CD14-positive monocyte (primary cell): Measurements from ENCODE around the gene PIWIL1. TPM values are rescaled to one million over a fixed set of nuclear protein-coding genes. Genes with fewer than 3 reads are reported as not detected.

Source experiments
- DNase-seq, 3 donors: peaks; one replicate each; pipeline ENCODE4 v3.0.0-alpha.2; 2011 to 2022
- H2AFZ ChIP-seq: 2 replicates; pipeline ENCODE4 v1.6.0; 2012; ENCODE audit warnings: mild to moderate bottlenecking, low read depth, low read length, inconsistent platforms; ENCODE audit not compliant: insufficient read depth, poor library complexity, severe bottlenecking
- H3K27ac ChIP-seq, 2 donors: 1 replicate in 1 of 2; 2 replicates in 1 of 2; pipeline ENCODE4 v1.5.1; 2012 to 2013; ENCODE audit warnings: low read length in 2 of 2, control low read depth in 1 of 2, inconsistent platforms in 1 of 2, low read depth in 1 of 2, mild to moderate bottlenecking in 1 of 2
- H3K27me3 ChIP-seq, 2 donors: one replicate each; pipeline versions ENCODE4 v1.6.0 to v1.6.1; 2011 to 2013; ENCODE audit warnings: low read length in 2 of 2; ENCODE audit not compliant: control insufficient read depth in 2 of 2, insufficient read depth in 2 of 2
- H3K36me3 ChIP-seq, 2 donors: replicated peaks in 1 of 2; 1 replicate in 1 of 2; 2 replicates in 1 of 2; pipeline versions ENCODE4 v1.5.1 to v1.6.1; 2012 to 2013; ENCODE audit warnings: low read length in 2 of 2, control low read depth in 1 of 2, inconsistent platforms in 1 of 2, mild to moderate bottlenecking in 1 of 2; ENCODE audit not compliant: insufficient read depth in 2 of 2, control insufficient read depth in 1 of 2
- H3K4me1 ChIP-seq, 2 donors: 1 replicate in 1 of 2; 2 replicates in 1 of 2; pipeline versions ENCODE4 v1.5.1 to v1.6.1; 2012 to 2013; ENCODE audit warnings: low read length in 2 of 2, control low read depth in 1 of 2, inconsistent platforms in 1 of 2, mild to moderate bottlenecking in 1 of 2, moderate library complexity in 1 of 2; ENCODE audit not compliant: insufficient read depth in 2 of 2, control insufficient read depth in 1 of 2
- H3K4me2 ChIP-seq: replicated peaks from 2 replicates; pipeline ENCODE3; 2012; ENCODE audit warnings: low read length, moderate library complexity, mild to moderate bottlenecking; ENCODE audit not compliant: poor library complexity, severe bottlenecking; ENCODE audit errors: extremely low read depth
- H3K4me3 ChIP-seq, 3 experiments: fragments of 200-600 bp in 1 of 3; sonication (generic) in 1 of 3; replicated peaks in 1 of 3; 1 replicate in 2 of 3; 2 replicates in 1 of 3; pipeline ENCODE4 v1.5.1; 2011 to 2013; ENCODE audit warnings: low read length in 3 of 3, mild to moderate bottlenecking in 3 of 3, control low read depth in 2 of 3, low read depth in 2 of 3, inconsistent platforms in 1 of 3, moderate library complexity in 1 of 3
- H3K79me2 ChIP-seq: 2 replicates; pipeline ENCODE4 v1.6.0; 2012; ENCODE audit warnings: mild to moderate bottlenecking, control low read depth, inconsistent platforms, low read length, moderate library complexity; ENCODE audit not compliant: insufficient read depth
- H3K9ac ChIP-seq: 2 replicates; pipeline ENCODE4 v1.6.0; 2017; ENCODE audit warnings: low read length, mild to moderate bottlenecking; ENCODE audit not compliant: insufficient read depth, poor library complexity, severe bottlenecking
- H3K9me3 ChIP-seq, 2 donors: replicated peaks in 1 of 2; 1 replicate in 1 of 2; 2 replicates in 1 of 2; pipeline versions ENCODE4 v1.5.1 to v1.6.1; 2012 to 2013; ENCODE audit warnings: low read length in 2 of 2, control low read depth in 1 of 2; ENCODE audit not compliant: control insufficient read depth in 1 of 2, insufficient read depth in 1 of 2
- H4K20me1 ChIP-seq: 2 replicates; pipeline ENCODE4 v1.6.0; 2012; ENCODE audit warnings: mild to moderate bottlenecking, low read length, control low read depth, moderate library complexity; ENCODE audit not compliant: insufficient read depth
- H3K27ac Mint-ChIP-seq, 7 donors: one replicate each; pipeline ENCODE4 v1.8.0; 2020; ENCODE audit warnings: mild to moderate bottlenecking in 7 of 7, mixed read lengths in 7 of 7, moderate library complexity in 6 of 7, inconsistent platforms in 2 of 7
- H3K27me3 Mint-ChIP-seq, 3 donors: one replicate each; pipeline ENCODE4 v1.8.0; 2021 to 2022; ENCODE audit warnings: low read depth in 3 of 3, mild to moderate bottlenecking in 3 of 3, mixed read lengths in 3 of 3, moderate library complexity in 3 of 3, inconsistent platforms in 1 of 3
- H3K36me3 Mint-ChIP-seq, 2 donors: one replicate each; pipeline ENCODE4 v1.8.0; 2020; ENCODE audit warnings: mixed read lengths in 2 of 2, inconsistent platforms in 1 of 2, mild to moderate bottlenecking in 1 of 2
- H3K4me1 Mint-ChIP-seq: one replicate; pipeline ENCODE4 v1.8.0; 2020; ENCODE audit warnings: mild to moderate bottlenecking, mixed read lengths
- H3K4me3 Mint-ChIP-seq, 2 donors: one replicate each; pipeline ENCODE4 v1.8.0; 2020; ENCODE audit warnings: mild to moderate bottlenecking in 2 of 2, mixed read lengths in 2 of 2, moderate library complexity in 1 of 2
- H3K9me3 Mint-ChIP-seq, 7 donors: one replicate each; pipeline ENCODE4 v1.8.0; 2020 to 2022; ENCODE audit warnings: mixed read lengths in 7 of 7, mild to moderate bottlenecking in 6 of 7, moderate library complexity in 6 of 7, inconsistent platforms in 2 of 7
- WGBS: methylation state at CpG from one replicate; pipeline ENCODE4 v1.1.5; 2013; ENCODE audit warnings: missing lambda C conversion rate; ENCODE audit not compliant: insufficient coverage; 5-methylcytosine and 5-hydroxymethylcytosine counted together
- intact Hi-C, 2 donors: fragments of 100-400 bp; cut with micrococcal nuclease; formaldehyde crosslinking; loops; one replicate each; pipeline versions ENCODE4 v1.15.0 to v1.15.1; 2023
- polyA plus RNA-seq, 3 donors: library from polyadenylated mRNA; depleted of rRNA in 1 of 3; unstranded in 2 of 3; stranded (reverse) in 1 of 3; fragments of 300-500 nt in 2 of 3; fragments of >200 nt in 1 of 3; fragmentation: Illumina TruSeq in 2 of 3; gene quantifications; 1 replicate in 2 of 3; 2 replicates in 1 of 3; pipeline ENCODE4 v1.2.3, GENCODE V29; 2012 to 2021
- TF ChIP-seq, protein P1 (sequence below): fragments of 200-600 bp; IDR thresholded peaks from one replicate; pipeline ENCODE4 v1.8.0; 2022; ENCODE audit warnings: antibody characterized with exemption, mild to moderate bottlenecking

Gene PIWIL1
- polyA plus RNA-seq, 3 donors, result not detected

DNA sequence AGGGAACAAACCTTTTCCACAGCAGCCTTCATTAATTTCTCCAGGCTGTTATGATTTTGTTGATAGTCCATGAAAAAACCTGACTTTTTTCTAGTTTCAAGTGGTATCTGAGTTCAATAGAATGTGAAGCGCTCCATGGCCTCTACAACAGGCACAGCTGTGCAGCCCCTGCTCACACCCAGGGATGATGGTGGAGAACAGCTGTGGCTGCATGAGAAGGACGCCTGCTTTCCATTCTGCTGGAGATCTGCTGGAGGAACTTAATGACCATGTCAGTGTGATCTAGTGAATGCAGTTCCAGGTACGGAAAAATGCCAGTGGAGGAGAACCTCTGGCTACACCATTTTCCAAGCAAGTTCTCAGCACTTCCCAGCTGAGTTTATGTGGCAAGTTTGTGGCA, 80.6 kb downstream of the PIWIL1 start:
- no peak overlapping the region for H3K4me2 ChIP-seq
- intact Hi-C loops, result no loop called here
- peaks cover 0 to 1% (median 0%) of the 10 kb centered on the region in 3 donors for H3K27me3 Mint-ChIP-seq
- no peak overlapping the region for H2AFZ ChIP-seq
- no peaks in the 10 kb centered on the region for H3K9me3 Mint-ChIP-seq
- H3K36me3 Mint-ChIP-seq, result no peaks in the 10 kb centered on the region
- WGBS, result 100% methylated on average over 2 of the region's 3 CpGs
- no peak overlapping the region for H3K27ac Mint-ChIP-seq
- H3K36me3 ChIP-seq, result no peaks in the 10 kb centered on the region
- H3K4me3 ChIP-seq, result no peak overlapping the region
- no peaks in the 10 kb centered on the region for H3K27me3 ChIP-seq
- H3K9me3 ChIP-seq, result no peaks in the 10 kb centered on the region
- H3K4me1 Mint-ChIP-seq, result no peaks in the 10 kb centered on the region
- no peak overlapping the region for H3K9ac ChIP-seq
- H3K4me3 Mint-ChIP-seq, result no peak overlapping the region
- no peaks in the 10 kb centered on the region for H3K79me2 ChIP-seq
- H3K4me1 ChIP-seq, result no peaks in the 10 kb centered on the region
- H3K27ac ChIP-seq, result no peak overlapping the region
- H4K20me1 ChIP-seq, result no peaks in the 10 kb centered on the region
- TF ChIP-seq, protein P1, sequence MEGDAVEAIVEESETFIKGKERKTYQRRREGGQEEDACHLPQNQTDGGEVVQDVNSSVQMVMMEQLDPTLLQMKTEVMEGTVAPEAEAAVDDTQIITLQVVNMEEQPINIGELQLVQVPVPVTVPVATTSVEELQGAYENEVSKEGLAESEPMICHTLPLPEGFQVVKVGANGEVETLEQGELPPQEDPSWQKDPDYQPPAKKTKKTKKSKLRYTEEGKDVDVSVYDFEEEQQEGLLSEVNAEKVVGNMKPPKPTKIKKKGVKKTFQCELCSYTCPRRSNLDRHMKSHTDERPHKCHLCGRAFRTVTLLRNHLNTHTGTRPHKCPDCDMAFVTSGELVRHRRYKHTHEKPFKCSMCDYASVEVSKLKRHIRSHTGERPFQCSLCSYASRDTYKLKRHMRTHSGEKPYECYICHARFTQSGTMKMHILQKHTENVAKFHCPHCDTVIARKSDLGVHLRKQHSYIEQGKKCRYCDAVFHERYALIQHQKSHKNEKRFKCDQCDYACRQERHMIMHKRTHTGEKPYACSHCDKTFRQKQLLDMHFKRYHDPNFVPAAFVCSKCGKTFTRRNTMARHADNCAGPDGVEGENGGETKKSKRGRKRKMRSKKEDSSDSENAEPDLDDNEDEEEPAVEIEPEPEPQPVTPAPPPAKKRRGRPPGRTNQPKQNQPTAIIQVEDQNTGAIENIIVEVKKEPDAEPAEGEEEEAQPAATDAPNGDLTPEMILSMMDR, result no peak
- no peak for DNase-seq

DNA sequence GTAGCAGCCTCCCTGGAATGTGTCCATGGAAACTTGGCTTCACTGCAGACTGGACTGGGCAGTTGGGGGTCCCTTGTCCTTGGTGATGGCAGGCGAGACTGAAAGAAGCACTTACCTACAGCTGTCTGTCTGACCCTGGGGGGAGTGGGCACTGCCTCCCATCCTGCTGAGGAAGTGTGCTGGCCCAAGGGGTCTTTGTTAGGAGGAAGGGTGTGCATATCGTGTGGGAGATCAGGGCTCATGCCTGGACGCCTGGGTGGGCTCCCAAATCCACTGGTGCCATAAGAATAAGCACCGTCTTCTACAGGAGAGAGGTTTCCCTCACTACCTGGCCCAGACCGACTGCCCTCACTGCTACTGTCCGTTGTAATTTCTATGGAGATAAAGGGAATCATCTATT, 81.4 kb downstream of the PIWIL1 start:
- no peak overlapping the region for H3K27ac ChIP-seq
- DNase-seq, result no peak
- TF ChIP-seq, protein P1, result no peak
- no peaks in the 10 kb centered on the region for H3K9me3 Mint-ChIP-seq
- no peaks in the 10 kb centered on the region for H3K4me1 ChIP-seq
- no peak overlapping the region for H3K4me3 ChIP-seq
- H3K4me1 Mint-ChIP-seq, result no peaks in the 10 kb centered on the region
- no peak overlapping the region for H3K9ac ChIP-seq
- no peaks in the 10 kb centered on the region for H3K36me3 Mint-ChIP-seq
- intact Hi-C loops, result no loop called here
- no peak overlapping the region for H3K4me2 ChIP-seq
- 58% methylated on average over 2 of the region's 6 CpGs for WGBS
- H4K20me1 ChIP-seq, result no peaks in the 10 kb centered on the region
- H3K27me3 ChIP-seq, result no peaks in the 10 kb centered on the region
- no peak overlapping the region for H3K4me3 Mint-ChIP-seq
- peaks cover 0 to 1% (median 1%) of the 10 kb centered on the region in 3 donors for H3K27me3 Mint-ChIP-seq
- H3K27ac Mint-ChIP-seq, result no peak overlapping the region
- H3K36me3 ChIP-seq, result no peaks in the 10 kb centered on the region
- no peaks in the 10 kb centered on the region for H3K79me2 ChIP-seq
- no peak overlapping the region for H2AFZ ChIP-seq
- no peaks in the 10 kb centered on the region for H3K9me3 ChIP-seq
